HFF-Myc (cell line): ENCODE measurements around the gene SUSD4.

ENCODE experiments used
- DNase-seq: peaks from one replicate; pipeline ENCODE4 v3.0.0-alpha.2; 2011; ENCODE audit warnings: low read depth; ENCODE audit errors: extremely low read depth
- H3K4me3 ChIP-seq: replicated peaks from 2 replicates; pipeline ENCODE4 v1.5.1; 2011; ENCODE audit warnings: low read depth, mild to moderate bottlenecking, control low read depth, low read length
- CTCF ChIP-seq: IDR thresholded peaks from 2 replicates; pipeline ENCODE4 v1.5.1; 2012; ENCODE audit warnings: mild to moderate bottlenecking, low read depth, low read length, control low read depth; ENCODE audit errors: missing control alignments

SUSD4 gene

GRCh38 chr1:223209992-223210787, 153.8 kb downstream of the SUSD4 start:
- no peak overlapping the region for H3K4me3 ChIP-seq
- no peak for DNase-seq
- no peak for TF ChIP-seq CTCF

DNA sequence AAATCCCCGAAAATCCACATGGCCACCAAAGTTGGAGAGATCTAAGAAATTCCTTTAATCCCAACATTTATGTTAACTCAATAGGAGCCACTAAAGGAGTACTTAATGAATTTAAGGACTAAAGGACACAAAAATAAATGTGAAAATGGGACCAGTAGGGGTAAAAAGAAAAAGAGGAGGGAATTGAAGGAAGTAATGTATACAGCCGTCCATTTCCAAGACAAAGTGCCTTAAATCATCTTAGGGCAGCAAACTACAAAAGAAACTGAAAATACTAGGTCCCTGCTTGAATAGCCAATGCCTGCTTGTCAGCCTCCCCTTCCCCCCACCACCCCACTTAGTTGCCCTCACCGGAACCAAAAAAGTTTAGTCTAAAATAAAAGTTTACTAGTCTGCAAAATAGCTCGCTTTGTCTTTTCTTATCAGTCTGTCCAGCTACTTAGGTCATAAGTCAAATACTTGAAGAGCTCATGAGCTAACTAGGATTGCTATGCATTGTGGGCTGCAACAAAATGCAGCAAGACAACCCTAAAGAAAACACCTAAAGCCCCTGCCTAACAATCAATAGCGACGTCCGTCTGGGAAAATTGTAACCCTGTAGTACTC, 154.6 kb downstream of the SUSD4 start:
- TF ChIP-seq CTCF, result no peak
- no peak for DNase-seq
- H3K4me3 ChIP-seq, result no peak overlapping the region

GRCh38 chr1:223208164-223209076, 155.6 kb downstream of the SUSD4 start:
- no peak for TF ChIP-seq CTCF
- H3K4me3 ChIP-seq, result no peak overlapping the region
- DNase-seq, result no peak

- no peak for DNase-seq
- H3K4me3 ChIP-seq, result no peak overlapping the region
- no peak for TF ChIP-seq CTCF
Measured at GRCh38 chr1:223207293-223208066, 156.5 kb downstream of the SUSD4 start.

GRCh38 chr1:223204424-223204823, 159.6 kb downstream of the SUSD4 start:
- no peak for TF ChIP-seq CTCF
- no peak for DNase-seq
- no peak overlapping the region for H3K4me3 ChIP-seq

DNA sequence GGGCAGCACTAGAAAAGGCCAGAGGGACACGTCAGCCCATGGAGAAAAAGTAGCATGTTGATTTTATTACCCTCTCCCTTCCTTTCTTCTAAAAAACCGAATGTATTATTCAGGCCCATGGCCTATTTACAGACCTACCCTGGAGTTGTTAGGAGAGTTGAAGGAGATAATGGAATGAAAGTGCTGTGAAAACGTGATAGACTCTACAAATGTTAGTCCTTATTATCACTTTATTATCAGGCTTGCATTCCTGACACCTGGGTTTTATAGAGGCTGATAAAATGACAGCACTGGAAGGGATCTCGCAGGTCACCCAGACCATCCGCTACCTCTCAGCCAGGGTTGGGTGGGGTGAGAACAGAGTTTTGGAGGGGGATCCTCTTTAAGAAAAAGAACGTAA, 160.3 kb downstream of the SUSD4 start:
- TF ChIP-seq CTCF, result no peak
- no peak overlapping the region for H3K4me3 ChIP-seq
- no peak for DNase-seq
